SK-N-SH (cell line): Measurements from ENCODE around the gene SFI1. TPM values are rescaled to one million over a fixed set of nuclear protein-coding genes. Genes with fewer than 3 reads are reported as not detected.

Source experiments
- CTCF ChIA-PET: fragments of 300-600, 350-600 bp; formaldehyde crosslinking; extraction: SDS; loops from one replicate; lab custom pipeline; 2021; lab: Yijun Ruan, JAX
- POLR2A ChIA-PET: fragments of 350-600 bp; sonication (Branson Sonifier 250); formaldehyde crosslinking; extraction: SDS; loops from one replicate; lab custom pipeline; 2020; ENCODE audit warnings: antibody characterized with exemption, inconsistent platforms; lab: Yijun Ruan, JAX
- DNase-seq: peaks from one replicate; pipeline ENCODE4 v3.0.0; 2012
- H2AFZ ChIP-seq: fragments of 200-600 bp; sonication (generic); 2 replicates; pipeline ENCODE4 v1.8.1; 2016; ENCODE audit warnings: antibody characterized with exemption, mild to moderate bottlenecking, low read depth
- H3F3A ChIP-seq: fragments of 200-600 bp; sonication (generic); replicated peaks from 2 replicates; pipeline ENCODE3; 2016; ENCODE audit warnings: antibody characterized with exemption, mild to moderate bottlenecking; ENCODE audit not compliant: insufficient read depth
- H3K27ac ChIP-seq, 2 experiments: fragments of 200-500 bp in 1 of 2; fragments of 200-600 bp in 1 of 2; sonication (Bioruptor generic) in 1 of 2; sonication (generic), shearing (Covaris generic) in 1 of 2; 2 replicates each; pipeline versions ENCODE4 v1.5.1 to v1.6.1; 2014 to 2016; ENCODE audit warnings: low read depth in 2 of 2, inconsistent platforms in 1 of 2, low read length in 1 of 2, mild to moderate bottlenecking in 1 of 2, mixed read lengths in 1 of 2
- H3K27me3 ChIP-seq: fragments of 200-600 bp; sonication (generic), shearing (Covaris generic); 2 replicates; pipeline ENCODE4 v1.6.1; 2016; ENCODE audit warnings: mixed run types; ENCODE audit not compliant: insufficient read depth
- H3K36me3 ChIP-seq, 2 experiments: fragments of 200-500 bp in 1 of 2; fragments of 200-600 bp in 1 of 2; sonication (Bioruptor generic) in 1 of 2; sonication (generic) in 1 of 2; replicated peaks in 1 of 2; 2 replicates each; pipeline versions ENCODE3 to v1.5.1; 2014 to 2016; ENCODE audit warnings: low read length in 1 of 2, mild to moderate bottlenecking in 1 of 2; ENCODE audit not compliant: insufficient read depth in 2 of 2, control insufficient read depth in 1 of 2
- H3K4me1 ChIP-seq, 2 experiments: fragments of 200-500 bp in 1 of 2; fragments of 200-600 bp in 1 of 2; sonication (Bioruptor generic) in 1 of 2; sonication (generic), shearing (Covaris generic) in 1 of 2; 2 replicates each; pipeline versions ENCODE4 v1.5.1 to v1.6.1; 2014 to 2016; ENCODE audit warnings: low read depth in 1 of 2, low read length in 1 of 2, mixed run types in 1 of 2; ENCODE audit not compliant: insufficient read depth in 2 of 2, control insufficient read depth in 1 of 2
- H3K4me2 ChIP-seq: fragments of 200-600 bp; sonication (generic), shearing (Covaris generic); 2 replicates; pipeline ENCODE4 v1.6.1; 2017; ENCODE audit warnings: mixed run types
- H3K4me3 ChIP-seq, 2 experiments: fragments of 200-500 bp in 1 of 2; fragments of 200-600 bp in 1 of 2; sonication (Bioruptor generic) in 1 of 2; sonication (generic), shearing (Covaris generic) in 1 of 2; 2 replicates each; pipeline versions ENCODE4 v1.5.1 to v1.8.1; 2014 to 2016; ENCODE audit warnings: low read depth in 2 of 2, inconsistent platforms in 1 of 2, low read length in 1 of 2, mild to moderate bottlenecking in 1 of 2, mixed read lengths in 1 of 2, moderate library complexity in 1 of 2
- H3K79me2 ChIP-seq: fragments of 200-600 bp; sonication (generic); 2 replicates; pipeline ENCODE4 v1.8.1; 2017; ENCODE audit warnings: mild to moderate bottlenecking; ENCODE audit not compliant: insufficient read depth
- H3K9ac ChIP-seq: fragments of 200-600 bp; sonication (generic); 2 replicates; pipeline ENCODE4 v1.6.1; 2017; ENCODE audit warnings: mixed run types
- H3K9me2 ChIP-seq: fragments of 200-600 bp; sonication (generic); 2 replicates; pipeline ENCODE4 v1.6.1; 2017; ENCODE audit warnings: mixed run types
- H3K9me3 ChIP-seq: fragments of 200-600 bp; sonication (generic); 2 replicates; pipeline ENCODE4 v1.6.1; 2017; ENCODE audit warnings: mixed run types, mild to moderate bottlenecking, moderate library complexity
- H4K20me1 ChIP-seq: fragments of 200-600 bp; sonication (generic); 2 replicates; pipeline ENCODE4 v1.6.1; 2017; ENCODE audit warnings: mild to moderate bottlenecking, mixed run types; ENCODE audit not compliant: insufficient read depth
- ELF1 ChIP-seq: IDR thresholded peaks from 2 replicates; pipeline ENCODE4 v1.4.0; 2012
- EP300 ChIP-seq, 2 experiments: IDR thresholded peaks; 2 replicates each; pipeline versions ENCODE4 v1.4.0 to v1.6.1; 2012; ENCODE audit warnings: borderline replicate concordance in 1 of 2, low read depth in 1 of 2, low read length in 1 of 2
- FOSL2 ChIP-seq: IDR thresholded peaks from 2 replicates; pipeline ENCODE4 v1.4.0; 2012; ENCODE audit warnings: low read depth, mild to moderate bottlenecking, moderate library complexity, borderline replicate concordance
- FOXJ3 ChIP-seq: sonication (generic); formaldehyde crosslinking; IDR thresholded peaks from 2 replicates; pipeline ENCODE4 v1.5.1; 2020; ENCODE audit warnings: mild to moderate bottlenecking, missing genetic modification reagents
- FOXM1 ChIP-seq: IDR thresholded peaks from 2 replicates; pipeline ENCODE4 v1.4.0; 2012; ENCODE audit warnings: low read depth, mild to moderate bottlenecking
- JUND ChIP-seq: IDR thresholded peaks from 2 replicates; pipeline ENCODE4 v1.4.0; 2012
- MXI1 ChIP-seq: IDR thresholded peaks from 2 replicates; pipeline ENCODE4 v1.6.1; 2012; ENCODE audit warnings: mild to moderate bottlenecking, low read depth, low read length, improper control_type of control experiment
- NRF1 ChIP-seq: IDR thresholded peaks from 2 replicates; pipeline ENCODE4 v1.6.1; 2012; ENCODE audit warnings: low read depth, mild to moderate bottlenecking, low read length
- POLR2AphosphoS5 ChIP-seq: IDR thresholded peaks from 2 replicates; pipeline ENCODE4 v1.6.1; 2012; ENCODE audit warnings: low read depth, low read length
- RFX5 ChIP-seq: IDR thresholded peaks from 2 replicates; pipeline ENCODE4 v1.6.1; 2012; ENCODE audit warnings: mild to moderate bottlenecking, improper control_type of control experiment, low read length
- RXRA ChIP-seq: IDR thresholded peaks from 2 replicates; pipeline ENCODE4 v1.4.0; 2012; ENCODE audit warnings: low read depth, mild to moderate bottlenecking, borderline replicate concordance
- TEAD4 ChIP-seq: IDR thresholded peaks from 2 replicates; pipeline ENCODE4 v1.4.0; 2012; ENCODE audit warnings: mild to moderate bottlenecking, borderline replicate concordance; ENCODE audit not compliant: insufficient read depth
- YY1 ChIP-seq: IDR thresholded peaks from 2 replicates; pipeline ENCODE4 v1.4.0; 2012; ENCODE audit warnings: low read depth, mild to moderate bottlenecking
- WGBS: methylation state at CpG from one replicate; pipeline ENCODE4 v1.1.6; 2017; ENCODE audit warnings: low lambda C conversion rate; 5-methylcytosine and 5-hydroxymethylcytosine counted together
- polyA plus RNA-seq, 3 experiments: library from polyadenylated mRNA; depleted of rRNA; stranded (reverse); fragments of >200 nt; gene quantifications; 2 replicates each; pipeline ENCODE4 v1.2.3, GENCODE V29; 2012
- TF ChIP-seq, protein P1 (sequence below): IDR thresholded peaks from 2 replicates; pipeline ENCODE4 v1.6.1; 2012; ENCODE audit warnings: mild to moderate bottlenecking, low read depth, low read length, moderate library complexity
- TF ChIP-seq, protein P2 (sequence below): IDR thresholded peaks from 2 replicates; pipeline ENCODE4 v1.4.0; 2012; ENCODE audit warnings: low read depth, borderline replicate concordance

SFI1 gene
- polyA plus RNA-seq, 1 of the 3 experiments (the other 2 are of a cell fraction), result 24.7 TPM

DNA sequence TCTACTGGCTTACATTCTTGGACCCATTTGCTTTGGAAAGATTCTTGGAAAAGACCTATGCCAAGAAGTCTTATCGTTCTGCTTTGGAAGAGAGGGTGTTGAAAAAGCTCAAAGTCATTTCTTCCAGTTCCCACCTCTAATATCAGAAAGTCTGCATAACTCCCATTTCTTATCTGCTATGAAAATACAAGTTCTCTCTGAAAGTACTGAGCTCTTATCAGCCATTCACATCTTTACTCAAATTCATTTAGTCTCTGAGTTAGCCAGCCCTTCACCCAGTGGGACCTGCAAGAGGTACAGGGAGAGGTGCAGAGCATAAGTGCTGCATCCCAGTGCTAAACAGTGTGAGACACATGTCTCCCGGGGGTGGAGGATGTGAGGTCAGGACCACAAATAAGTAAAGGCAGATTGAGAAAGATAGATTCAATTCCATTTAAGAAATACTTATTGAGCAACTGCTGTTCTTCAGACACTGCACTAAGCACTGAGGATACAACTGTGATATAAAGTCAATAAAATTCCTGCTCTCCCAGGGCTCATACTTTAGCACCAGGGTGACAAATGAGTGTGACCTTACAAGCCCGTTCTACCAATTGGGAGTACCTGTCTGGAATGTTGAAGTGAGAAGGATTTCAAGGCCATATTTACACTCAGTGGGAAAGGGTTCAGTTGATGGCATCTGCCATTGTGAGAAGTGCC, 89.0 kb downstream of the SFI1 start:
- ChIA-PET POLR2A (no interaction called here), CTCF (interaction anchor here (0.9 kb wide), 1 partner anchor 38 kb away, joined by 5 read pairs; no protein-coding TSS in a partner anchor)
- no peaks in the 10 kb centered on the region for H3K79me2 ChIP-seq
- H3K4me3 ChIP-seq, result no peak overlapping the region
- H3K9ac ChIP-seq, result no peak overlapping the region
- no peaks in the 10 kb centered on the region for H3K9me2 ChIP-seq
- H3F3A ChIP-seq, result peaks cover 5% of the 10 kb centered on the region
- no peak overlapping the region for H3K27ac ChIP-seq
- no peaks in the 10 kb centered on the region for H3K9me3 ChIP-seq
- no peak overlapping the region for H2AFZ ChIP-seq
- DNase-seq, result no peak
- H3K36me3 ChIP-seq, result peaks cover 24 to 29% of the 10 kb centered on the region in 2 experiments
- WGBS, result 58% methylated on average over 2 of the region's 3 CpGs
- H3K27me3 ChIP-seq, result no peaks in the 10 kb centered on the region
- TF ChIP-seq RXRA, result no peak
- no peak for TF ChIP-seq POLR2AphosphoS5
- no peak for TF ChIP-seq EP300 (IDR thresholded peaks at IDR 0.05; ENCODE audit: borderline replicate concordance in 1 of 2, low read depth in 1 of 2, low read length in 1 of 2)
- no peak for TF ChIP-seq FOXM1
- TF ChIP-seq JUND, result no peak
- TF ChIP-seq NRF1, result no peak
- TF ChIP-seq, protein P1, sequence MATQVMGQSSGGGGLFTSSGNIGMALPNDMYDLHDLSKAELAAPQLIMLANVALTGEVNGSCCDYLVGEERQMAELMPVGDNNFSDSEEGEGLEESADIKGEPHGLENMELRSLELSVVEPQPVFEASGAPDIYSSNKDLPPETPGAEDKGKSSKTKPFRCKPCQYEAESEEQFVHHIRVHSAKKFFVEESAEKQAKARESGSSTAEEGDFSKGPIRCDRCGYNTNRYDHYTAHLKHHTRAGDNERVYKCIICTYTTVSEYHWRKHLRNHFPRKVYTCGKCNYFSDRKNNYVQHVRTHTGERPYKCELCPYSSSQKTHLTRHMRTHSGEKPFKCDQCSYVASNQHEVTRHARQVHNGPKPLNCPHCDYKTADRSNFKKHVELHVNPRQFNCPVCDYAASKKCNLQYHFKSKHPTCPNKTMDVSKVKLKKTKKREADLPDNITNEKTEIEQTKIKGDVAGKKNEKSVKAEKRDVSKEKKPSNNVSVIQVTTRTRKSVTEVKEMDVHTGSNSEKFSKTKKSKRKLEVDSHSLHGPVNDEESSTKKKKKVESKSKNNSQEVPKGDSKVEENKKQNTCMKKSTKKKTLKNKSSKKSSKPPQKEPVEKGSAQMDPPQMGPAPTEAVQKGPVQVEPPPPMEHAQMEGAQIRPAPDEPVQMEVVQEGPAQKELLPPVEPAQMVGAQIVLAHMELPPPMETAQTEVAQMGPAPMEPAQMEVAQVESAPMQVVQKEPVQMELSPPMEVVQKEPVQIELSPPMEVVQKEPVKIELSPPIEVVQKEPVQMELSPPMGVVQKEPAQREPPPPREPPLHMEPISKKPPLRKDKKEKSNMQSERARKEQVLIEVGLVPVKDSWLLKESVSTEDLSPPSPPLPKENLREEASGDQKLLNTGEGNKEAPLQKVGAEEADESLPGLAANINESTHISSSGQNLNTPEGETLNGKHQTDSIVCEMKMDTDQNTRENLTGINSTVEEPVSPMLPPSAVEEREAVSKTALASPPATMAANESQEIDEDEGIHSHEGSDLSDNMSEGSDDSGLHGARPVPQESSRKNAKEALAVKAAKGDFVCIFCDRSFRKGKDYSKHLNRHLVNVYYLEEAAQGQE, result no peak
- TF ChIP-seq, protein P2, sequence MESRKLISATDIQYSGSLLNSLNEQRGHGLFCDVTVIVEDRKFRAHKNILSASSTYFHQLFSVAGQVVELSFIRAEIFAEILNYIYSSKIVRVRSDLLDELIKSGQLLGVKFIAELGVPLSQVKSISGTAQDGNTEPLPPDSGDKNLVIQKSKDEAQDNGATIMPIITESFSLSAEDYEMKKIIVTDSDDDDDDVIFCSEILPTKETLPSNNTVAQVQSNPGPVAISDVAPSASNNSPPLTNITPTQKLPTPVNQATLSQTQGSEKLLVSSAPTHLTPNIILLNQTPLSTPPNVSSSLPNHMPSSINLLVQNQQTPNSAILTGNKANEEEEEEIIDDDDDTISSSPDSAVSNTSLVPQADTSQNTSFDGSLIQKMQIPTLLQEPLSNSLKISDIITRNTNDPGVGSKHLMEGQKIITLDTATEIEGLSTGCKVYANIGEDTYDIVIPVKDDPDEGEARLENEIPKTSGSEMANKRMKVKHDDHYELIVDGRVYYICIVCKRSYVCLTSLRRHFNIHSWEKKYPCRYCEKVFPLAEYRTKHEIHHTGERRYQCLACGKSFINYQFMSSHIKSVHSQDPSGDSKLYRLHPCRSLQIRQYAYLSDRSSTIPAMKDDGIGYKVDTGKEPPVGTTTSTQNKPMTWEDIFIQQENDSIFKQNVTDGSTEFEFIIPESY, result no peak
- no peak for TF ChIP-seq FOSL2
- TF ChIP-seq TEAD4, result no peak
- TF ChIP-seq ELF1, result no peak
- no peak for TF ChIP-seq YY1
- no peak for TF ChIP-seq RFX5
- TF ChIP-seq FOXJ3, result no peak
- no peak for TF ChIP-seq MXI1
- TF ChIP-seq, all 33 proteins: peak for 0
- no peaks in the 10 kb centered on the region for H4K20me1 ChIP-seq
- H3K4me1 ChIP-seq, result 0 out of 4 replicates have a peak, but pooled peaks cover 0 to 18% of the 10 kb centered on the region in 2 experiments
- no peak overlapping the region for H3K4me2 ChIP-seq
